Measurements from ENCODE around the gene IFIT5.

DNA sequence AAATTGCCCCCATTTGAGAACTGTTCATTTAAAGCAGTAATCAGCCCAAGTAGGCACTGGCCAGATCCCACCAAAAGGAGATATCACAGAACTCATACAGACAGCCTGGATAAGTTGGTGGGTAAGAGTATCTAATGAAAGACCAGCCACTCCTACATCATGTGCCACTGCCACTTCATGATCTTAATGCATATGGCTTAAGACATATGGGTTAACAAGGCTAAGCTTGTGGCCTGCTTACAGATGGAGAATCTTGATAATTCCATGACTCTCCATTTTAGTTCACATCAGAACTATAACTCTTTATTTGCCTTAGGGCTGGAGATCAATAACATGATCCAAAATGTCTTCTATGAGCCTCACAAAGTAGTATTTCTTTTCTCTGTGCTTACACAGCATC, 43.3 kb upstream of the IFIT5 start:
- TF ChIP-seq EZH2 (IDR thresholded peaks at IDR 0.05; ENCODE audit: insufficient read depth, poor library complexity, severe bottlenecking), result no peak
- no peak for TF ChIP-seq EZH2phosphoT487 (IDR thresholded peaks at IDR 0.05; ENCODE audit: insufficient read depth, low read depth)

Data from GM23248 (cell line).